Neural cell (in vitro differentiated cells): ENCODE results near the gene ARHGDIG. TPM values are rescaled to one million over a fixed set of nuclear protein-coding genes. Genes with fewer than 3 reads are reported as not detected.

Experiments
- H2AFZ ChIP-seq: fragments of 200-600, 300-800 bp; sonication (generic), shearing (Covaris generic); 2 replicates; pipeline ENCODE4 v1.6.0; 2014; ENCODE audit warnings: low read depth, mild to moderate bottlenecking, antibody characterized with exemption, low read length, moderate library complexity
- H3F3A ChIP-seq: fragments of 200-600 bp; shearing (Covaris generic); 2 replicates; pipeline ENCODE4 v1.6.1; 2016; ENCODE audit warnings: mild to moderate bottlenecking, moderate library complexity, mixed read lengths, antibody characterized with exemption, low read length; ENCODE audit not compliant: insufficient read depth, poor library complexity, severe bottlenecking
- H3K27ac ChIP-seq: fragments of 200-600, 300-800 bp; sonication (generic), shearing (Covaris generic); 2 replicates; pipeline ENCODE4 v1.5.1; 2014; ENCODE audit warnings: mild to moderate bottlenecking, low read length, moderate library complexity
- H3K27me3 ChIP-seq: fragments of 300-800, 200-600 bp; sonication (generic), shearing (Covaris generic); 2 replicates; pipeline ENCODE4 v1.6.0; 2014; ENCODE audit warnings: mild to moderate bottlenecking, low read depth, low read length, moderate library complexity; ENCODE audit not compliant: insufficient read depth
- H3K36me3 ChIP-seq: fragments of 300-800, 200-600 bp; sonication (generic), shearing (Covaris generic); 2 replicates; pipeline ENCODE4 v1.5.1; 2014; ENCODE audit warnings: mild to moderate bottlenecking, antibody characterized with exemption, low read length, moderate library complexity; ENCODE audit not compliant: insufficient read depth
- H3K4me2 ChIP-seq: fragments of 300-800, 200-600 bp; sonication (generic), shearing (Covaris generic); 2 replicates; pipeline ENCODE4 v1.6.0; 2014; ENCODE audit warnings: mild to moderate bottlenecking, low read length
- H3K4me3 ChIP-seq: fragments of 300-800, 200-600 bp; sonication (generic), shearing (Covaris generic); 2 replicates; pipeline ENCODE4 v1.5.1; 2014; ENCODE audit warnings: mild to moderate bottlenecking, low read length, moderate library complexity
- H3K79me2 ChIP-seq: fragments of 200-600 bp; shearing (Covaris generic); replicated peaks from 2 replicates; pipeline ENCODE4 v1.6.0; 2014; ENCODE audit warnings: mild to moderate bottlenecking, low read length, moderate library complexity; ENCODE audit not compliant: insufficient read depth
- H3K9ac ChIP-seq: fragments of 300-800, 200-600 bp; sonication (generic), shearing (Covaris generic); 2 replicates; pipeline ENCODE4 v1.6.1; 2016; ENCODE audit warnings: mild to moderate bottlenecking, low read length, mixed read lengths
- H3K9me2 ChIP-seq: fragments of 200-600 bp; shearing (Covaris generic); 2 replicates; pipeline ENCODE4 v1.6.1; 2016; ENCODE audit warnings: mild to moderate bottlenecking, low read length, mixed read lengths; ENCODE audit not compliant: insufficient read depth
- H3K9me3 ChIP-seq: fragments of 200-600, 300-800 bp; sonication (generic), shearing (Covaris generic); 2 replicates; pipeline ENCODE4 v1.6.1; 2016; ENCODE audit warnings: mild to moderate bottlenecking, mixed run types, low read length, moderate library complexity, mixed read lengths
- H4K20me1 ChIP-seq: fragments of 200-600 bp; shearing (Covaris generic); 2 replicates; pipeline ENCODE4 v1.6.1; 2016; ENCODE audit warnings: mild to moderate bottlenecking, mixed run types; ENCODE audit not compliant: insufficient read depth
- CTCF ChIP-seq: fragments of 450-650 bp; IDR thresholded peaks from 2 replicates; pipeline ENCODE4 v1.5.1; 2014; ENCODE audit warnings: antibody characterized with exemption, mild to moderate bottlenecking, moderate library complexity; ENCODE audit not compliant: poor library complexity, severe bottlenecking
- EP300 ChIP-seq: fragments of 450-650 bp; conservative IDR thresholded peaks from 2 replicates; pipeline ENCODE4 v1.6.1; 2014; ENCODE audit warnings: antibody characterized with exemption, mild to moderate bottlenecking, moderate library complexity; ENCODE audit not compliant: poor library complexity, severe bottlenecking
- EZH2 ChIP-seq: fragments of 200-600, 300-800 bp; shearing (Covaris generic), sonication (generic); IDR thresholded peaks from 2 replicates; pipeline ENCODE4 v1.6.1; 2014; ENCODE audit warnings: antibody characterized with exemption, low read length, borderline replicate concordance, mild to moderate bottlenecking; ENCODE audit not compliant: insufficient read depth, poor library complexity, severe bottlenecking
- MXI1 ChIP-seq: fragments of 450-650 bp; conservative IDR thresholded peaks from 2 replicates; pipeline ENCODE4 v1.6.1; 2014; ENCODE audit warnings: antibody characterized with exemption, mild to moderate bottlenecking; ENCODE audit not compliant: poor library complexity, severe bottlenecking
- POLR2AphosphoS5 ChIP-seq: IDR thresholded peaks from 2 replicates; pipeline ENCODE4 v1.6.1; 2012
- RAD21 ChIP-seq: fragments of 450-650 bp; conservative IDR thresholded peaks from 2 replicates; pipeline ENCODE4 v1.6.1; 2014; ENCODE audit warnings: antibody characterized with exemption, mild to moderate bottlenecking, moderate library complexity
- SMC3 ChIP-seq: fragments of 450-650 bp; conservative IDR thresholded peaks from 2 replicates; pipeline ENCODE4 v1.6.1; 2014; ENCODE audit warnings: antibody characterized with exemption, mild to moderate bottlenecking, moderate library complexity; ENCODE audit not compliant: poor library complexity
- TAF1 ChIP-seq: IDR thresholded peaks from 2 replicates; pipeline ENCODE4 v1.6.1; 2012; ENCODE audit warnings: low read depth
- polyA plus RNA-seq: library from polyadenylated mRNA; depleted of rRNA; stranded (reverse); fragments of >200 nt; gene quantifications from 2 replicates; pipeline ENCODE4 v1.2.3, GENCODE V29; 2014
- TF ChIP-seq, protein P1 (sequence below): IDR thresholded peaks from 2 replicates; pipeline ENCODE4 v1.6.1; 2012; ENCODE audit warnings: borderline replicate concordance

The ARHGDIG gene
- polyA plus RNA-seq, 1 donor from 2014 or later: 176 TPM

- Histone ChIP-seq H3F3A (no peaks in the 10 kb centered on the region), H3K27ac (no peak overlapping the region), H4K20me1 (no peaks in the 10 kb centered on the region), H3K36me3 (no peaks in the 10 kb centered on the region), H3K79me2 (no peaks in the 10 kb centered on the region), H3K9me2 (no peaks in the 10 kb centered on the region), H3K4me2 (no peak overlapping the region), H3K9me3 (no peaks in the 10 kb centered on the region), H3K4me3 (no peak overlapping the region), H2AFZ (no peak overlapping the region), H3K9ac (no peak overlapping the region), H3K27me3 (no peaks in the 10 kb centered on the region)
- TF ChIP-seq, protein P1, sequence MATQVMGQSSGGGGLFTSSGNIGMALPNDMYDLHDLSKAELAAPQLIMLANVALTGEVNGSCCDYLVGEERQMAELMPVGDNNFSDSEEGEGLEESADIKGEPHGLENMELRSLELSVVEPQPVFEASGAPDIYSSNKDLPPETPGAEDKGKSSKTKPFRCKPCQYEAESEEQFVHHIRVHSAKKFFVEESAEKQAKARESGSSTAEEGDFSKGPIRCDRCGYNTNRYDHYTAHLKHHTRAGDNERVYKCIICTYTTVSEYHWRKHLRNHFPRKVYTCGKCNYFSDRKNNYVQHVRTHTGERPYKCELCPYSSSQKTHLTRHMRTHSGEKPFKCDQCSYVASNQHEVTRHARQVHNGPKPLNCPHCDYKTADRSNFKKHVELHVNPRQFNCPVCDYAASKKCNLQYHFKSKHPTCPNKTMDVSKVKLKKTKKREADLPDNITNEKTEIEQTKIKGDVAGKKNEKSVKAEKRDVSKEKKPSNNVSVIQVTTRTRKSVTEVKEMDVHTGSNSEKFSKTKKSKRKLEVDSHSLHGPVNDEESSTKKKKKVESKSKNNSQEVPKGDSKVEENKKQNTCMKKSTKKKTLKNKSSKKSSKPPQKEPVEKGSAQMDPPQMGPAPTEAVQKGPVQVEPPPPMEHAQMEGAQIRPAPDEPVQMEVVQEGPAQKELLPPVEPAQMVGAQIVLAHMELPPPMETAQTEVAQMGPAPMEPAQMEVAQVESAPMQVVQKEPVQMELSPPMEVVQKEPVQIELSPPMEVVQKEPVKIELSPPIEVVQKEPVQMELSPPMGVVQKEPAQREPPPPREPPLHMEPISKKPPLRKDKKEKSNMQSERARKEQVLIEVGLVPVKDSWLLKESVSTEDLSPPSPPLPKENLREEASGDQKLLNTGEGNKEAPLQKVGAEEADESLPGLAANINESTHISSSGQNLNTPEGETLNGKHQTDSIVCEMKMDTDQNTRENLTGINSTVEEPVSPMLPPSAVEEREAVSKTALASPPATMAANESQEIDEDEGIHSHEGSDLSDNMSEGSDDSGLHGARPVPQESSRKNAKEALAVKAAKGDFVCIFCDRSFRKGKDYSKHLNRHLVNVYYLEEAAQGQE: no peak
- TF ChIP-seq SMC3 (no peak), CTCF (no peak), TAF1 (no peak), POLR2AphosphoS5 (no peak), EP300 (no peak), EZH2 (no peak), MXI1 (no peak), RAD21 (no peak)
These were observed 15.3 kb upstream of the ARHGDIG start for GRCh38 chr16:265002-265529.

GRCh38 chr16:265711-266110 is 14.7 kb upstream of the ARHGDIG start:
- Histone ChIP-seq H2AFZ (no peak overlapping the region), H3K9me3 (no peaks in the 10 kb centered on the region), H4K20me1 (no peaks in the 10 kb centered on the region), H3K9ac (no peak overlapping the region), H3K27me3 (no peaks in the 10 kb centered on the region), H3K27ac (no peak overlapping the region), H3K79me2 (no peaks in the 10 kb centered on the region), H3K9me2 (no peaks in the 10 kb centered on the region), H3K4me2 (no peak overlapping the region), H3K4me3 (no peak overlapping the region), H3F3A (no peaks in the 10 kb centered on the region), H3K36me3 (no peaks in the 10 kb centered on the region)
- TF ChIP-seq, protein P1: no peak
